Liver (tissue), 9 donors: Measurements from ENCODE around the gene SGK1. TPM values are rescaled to one million over a fixed set of nuclear protein-coding genes. Genes with fewer than 3 reads are reported as not detected.

Experiments used
- DNase-seq: peaks from one replicate; pipeline ENCODE4 v3.0.0-alpha.2; 2017; ENCODE audit warnings: low spot score
- H3K27ac ChIP-seq, 2 donors: one replicate each; pipeline ENCODE4 v1.7.0; 2013; ENCODE audit warnings: inconsistent platforms in 2 of 2, low read length in 2 of 2, control low read depth in 1 of 2, low read depth in 1 of 2, mild to moderate bottlenecking in 1 of 2
- H3K27me3 ChIP-seq, 4 donors: one replicate each; pipeline versions ENCODE4 v1.6.1 to v1.7.0; 2013; ENCODE audit warnings: low read length in 3 of 4, inconsistent platforms in 1 of 4, mild to moderate bottlenecking in 1 of 4, moderate library complexity in 1 of 4; ENCODE audit not compliant: control insufficient read depth in 4 of 4, insufficient read depth in 4 of 4
- H3K36me3 ChIP-seq, 4 donors: one replicate each; pipeline versions ENCODE4 v1.6.1 to v1.7.0; 2013; ENCODE audit warnings: low read length in 3 of 4, mild to moderate bottlenecking in 3 of 4, low read depth in 1 of 4, moderate library complexity in 1 of 4; ENCODE audit not compliant: control insufficient read depth in 4 of 4, insufficient read depth in 3 of 4
- H3K4me1 ChIP-seq, 4 donors: one replicate each; pipeline versions ENCODE4 v1.6.1 to v1.7.0; 2013; ENCODE audit warnings: low read length in 3 of 4, mild to moderate bottlenecking in 3 of 4, moderate library complexity in 1 of 4; ENCODE audit not compliant: control insufficient read depth in 4 of 4, insufficient read depth in 4 of 4
- H3K4me3 ChIP-seq, 3 donors: one replicate each; pipeline versions ENCODE4 v1.6.1 to v1.7.0; 2013; ENCODE audit warnings: low read length in 3 of 3, control low read depth in 1 of 3, low read depth in 1 of 3, mild to moderate bottlenecking in 1 of 3
- H3K9ac ChIP-seq, 2 donors: one replicate each; pipeline ENCODE4 v1.7.0; 2013; ENCODE audit warnings: low read length in 2 of 2, mild to moderate bottlenecking in 2 of 2, moderate library complexity in 2 of 2, control low read depth in 1 of 2, low read depth in 1 of 2
- H3K9me3 ChIP-seq, 4 donors: one replicate each; pipeline versions ENCODE4 v1.6.1 to v1.7.0; 2013; ENCODE audit warnings: low read length in 3 of 4; ENCODE audit not compliant: control insufficient read depth in 4 of 4
- EGR1 ChIP-seq, 2 donors: IDR thresholded peaks; 2 replicates each; pipeline ENCODE4 v1.6.1; 2016 to 2018; ENCODE audit warnings: antibody characterized with exemption in 2 of 2, low read depth in 2 of 2
- FOXA1 ChIP-seq: IDR thresholded peaks from 2 replicates; pipeline ENCODE4 v1.6.1; 2016; ENCODE audit warnings: antibody characterized with exemption
- GABPA ChIP-seq, 2 donors: IDR thresholded peaks in 1 of 2; conservative IDR thresholded peaks in 1 of 2; 2 replicates each; pipeline ENCODE4 v1.6.1; 2016; ENCODE audit warnings: antibody characterized with exemption in 2 of 2, mild to moderate bottlenecking in 1 of 2, moderate library complexity in 1 of 2
- HNF4A ChIP-seq, 2 donors: conservative IDR thresholded peaks; 2 replicates each; pipeline ENCODE4 v1.6.1; 2016; ENCODE audit warnings: antibody characterized with exemption in 2 of 2, mild to moderate bottlenecking in 2 of 2
- HNF4G ChIP-seq: IDR thresholded peaks from 2 replicates; pipeline ENCODE4 v1.6.1; 2016; ENCODE audit warnings: antibody characterized with exemption
- JUND ChIP-seq, 2 donors: IDR thresholded peaks; 2 replicates each; pipeline ENCODE4 v1.6.1; 2016; ENCODE audit warnings: antibody characterized with exemption in 2 of 2
- RAD21 ChIP-seq, 2 donors: IDR thresholded peaks; 2 replicates each; pipeline ENCODE4 v1.6.1; 2016; ENCODE audit warnings: antibody characterized with exemption in 2 of 2, mild to moderate bottlenecking in 2 of 2
- RXRA ChIP-seq, 2 donors: IDR thresholded peaks; 2 replicates each; pipeline ENCODE4 v1.6.1; 2017 to 2018; ENCODE audit warnings: antibody characterized with exemption in 2 of 2, mild to moderate bottlenecking in 1 of 2
- YY1 ChIP-seq: IDR thresholded peaks from 2 replicates; pipeline ENCODE4 v1.6.1; 2016; ENCODE audit warnings: antibody characterized with exemption, mild to moderate bottlenecking
- WGBS: extraction: QIAGEN DNeasy Blood & Tissue Kit; methylation state at CpG from one replicate; pipeline ENCODE4 v1.1.7; 2013; 5-methylcytosine and 5-hydroxymethylcytosine counted together
- polyA plus RNA-seq, 2 donors: library from polyadenylated mRNA; stranded (reverse) in 1 of 2; unstranded in 1 of 2; fragments of 200-250 nt in 1 of 2; fragments of >200 nt in 1 of 2; fragmentation: Nextera tagmentation in 1 of 2; extraction: Ambion mirVana in 1 of 2; gene quantifications; one replicate each; pipeline versions ENCODE4 v1.2.1 to v1.2.3, GENCODE V29; 2013 to 2015
- total RNA-seq, 2 donors: library from RNA; depleted of rRNA; stranded (reverse); fragments of >200 nt; gene quantifications; one replicate each; pipeline ENCODE4 v1.2.3, GENCODE V29; 2014
- TF ChIP-seq, protein P1 (sequence below): IDR thresholded peaks from 2 replicates; pipeline ENCODE4 v1.6.1; 2016; ENCODE audit warnings: antibody characterized with exemption
- TF ChIP-seq, protein P2 (sequence below): IDR thresholded peaks from 2 replicates; pipeline ENCODE4 v1.6.1; 2016; ENCODE audit warnings: antibody characterized with exemption, mild to moderate bottlenecking
- TF ChIP-seq, protein P3 (sequence below): IDR thresholded peaks from 2 replicates; pipeline ENCODE4 v1.6.1; 2016; ENCODE audit warnings: antibody characterized with exemption
- TF ChIP-seq, protein P4 (sequence below): fragments of 150-350 bp; IDR thresholded peaks from 2 replicates; pipeline ENCODE4 v1.5.1; 2017; ENCODE audit warnings: improper control_type of control experiment, low read depth, low read length; ENCODE audit not compliant: missing input control
- donor health status: healthy.
- donor health status: healthy.
- donor health status: healthy.
- donor health status: healthy.
- donor health status: healthy.

SGK1 gene
- total and polyA plus RNA-seq, 4 donors: 28.0 to 113 (median 35.4) TPM

DNA sequence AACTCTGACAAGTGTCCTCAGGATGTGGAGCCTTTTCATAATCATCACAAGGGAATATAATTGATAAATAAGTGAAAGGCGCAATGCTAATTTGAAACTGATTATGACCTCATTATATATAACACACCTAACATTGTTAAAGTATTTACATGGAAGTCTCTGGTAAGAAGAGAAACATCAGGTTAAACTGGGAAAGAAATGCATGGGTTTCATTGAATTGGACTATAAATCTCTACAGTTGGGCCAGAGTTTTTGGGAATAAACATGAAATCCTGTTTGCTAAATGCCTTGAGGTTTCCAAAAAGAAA is 1.0 kb upstream of the SGK1 start:
- H3K4me1 ChIP-seq: peaks cover 0 to 12% (median 7%) of the 10 kb centered on the region in 4 donors
- no peak overlapping the region for H3K9ac ChIP-seq
- 95% methylated on average over 1 of the region's 1 CpG for WGBS

DNA sequence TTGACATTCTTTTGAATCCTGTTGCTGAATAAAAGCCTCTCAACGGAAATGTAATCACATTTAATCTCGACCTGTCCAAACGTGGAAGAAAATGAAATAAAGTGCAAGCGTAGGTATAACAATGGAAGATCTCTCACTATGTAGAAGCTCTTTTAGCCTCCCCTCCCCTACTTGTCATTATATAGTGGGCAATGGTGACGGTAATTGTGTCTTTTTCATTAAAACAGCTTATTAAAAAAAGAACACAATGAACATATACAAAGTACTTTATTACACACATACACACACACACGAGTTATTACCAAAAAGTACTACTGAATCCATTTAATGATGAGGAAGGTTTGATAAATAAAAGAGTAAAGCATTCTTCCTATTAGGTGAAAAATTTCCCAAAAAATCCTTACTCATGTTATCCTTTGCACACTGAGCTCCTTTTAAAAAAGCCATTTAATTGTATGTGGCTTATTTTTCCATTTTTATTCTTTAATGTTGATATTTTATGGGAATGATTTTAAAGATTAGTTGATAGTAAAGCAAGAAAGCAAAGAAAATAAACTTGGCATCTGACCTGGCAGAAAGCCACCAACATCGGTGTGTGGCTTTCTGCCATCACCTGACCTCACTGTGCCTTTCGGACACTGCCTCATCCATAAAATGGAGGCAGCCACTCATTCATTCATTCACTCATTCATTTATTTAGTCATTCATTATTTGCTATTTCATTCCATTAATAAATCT is 493 bp upstream of the SGK1 start:
- Histone ChIP-seq H3K27ac (no peak overlapping the region), H3K4me3 (no peak overlapping the region), H3K36me3 (no peaks in the 10 kb centered on the region), H3K27me3 (no peaks in the 10 kb centered on the region), H3K4me1 (peaks cover 0 to 12% (median 7%) of the 10 kb centered on the region in 4 donors), H3K9me3 (no peaks in the 10 kb centered on the region), H3K9ac (no peak overlapping the region)
- no peak for DNase-seq
- TF ChIP-seq FOXA1 (no peak), EGR1 (IDR thresholded peaks at IDR 0.05; ENCODE audit: low read depth in 2 of 2) (no peak), HNF4G (no peak), JUND (IDR thresholded peaks at IDR 0.05) (no peak), RAD21 (IDR thresholded peaks at IDR 0.05) (no peak), RXRA (IDR thresholded peaks at IDR 0.05) (no peak), YY1 (no peak)
- TF ChIP-seq, protein P1, sequence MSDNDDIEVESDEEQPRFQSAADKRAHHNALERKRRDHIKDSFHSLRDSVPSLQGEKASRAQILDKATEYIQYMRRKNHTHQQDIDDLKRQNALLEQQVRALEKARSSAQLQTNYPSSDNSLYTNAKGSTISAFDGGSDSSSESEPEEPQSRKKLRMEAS: no peak
- TF ChIP-seq, protein P2, sequence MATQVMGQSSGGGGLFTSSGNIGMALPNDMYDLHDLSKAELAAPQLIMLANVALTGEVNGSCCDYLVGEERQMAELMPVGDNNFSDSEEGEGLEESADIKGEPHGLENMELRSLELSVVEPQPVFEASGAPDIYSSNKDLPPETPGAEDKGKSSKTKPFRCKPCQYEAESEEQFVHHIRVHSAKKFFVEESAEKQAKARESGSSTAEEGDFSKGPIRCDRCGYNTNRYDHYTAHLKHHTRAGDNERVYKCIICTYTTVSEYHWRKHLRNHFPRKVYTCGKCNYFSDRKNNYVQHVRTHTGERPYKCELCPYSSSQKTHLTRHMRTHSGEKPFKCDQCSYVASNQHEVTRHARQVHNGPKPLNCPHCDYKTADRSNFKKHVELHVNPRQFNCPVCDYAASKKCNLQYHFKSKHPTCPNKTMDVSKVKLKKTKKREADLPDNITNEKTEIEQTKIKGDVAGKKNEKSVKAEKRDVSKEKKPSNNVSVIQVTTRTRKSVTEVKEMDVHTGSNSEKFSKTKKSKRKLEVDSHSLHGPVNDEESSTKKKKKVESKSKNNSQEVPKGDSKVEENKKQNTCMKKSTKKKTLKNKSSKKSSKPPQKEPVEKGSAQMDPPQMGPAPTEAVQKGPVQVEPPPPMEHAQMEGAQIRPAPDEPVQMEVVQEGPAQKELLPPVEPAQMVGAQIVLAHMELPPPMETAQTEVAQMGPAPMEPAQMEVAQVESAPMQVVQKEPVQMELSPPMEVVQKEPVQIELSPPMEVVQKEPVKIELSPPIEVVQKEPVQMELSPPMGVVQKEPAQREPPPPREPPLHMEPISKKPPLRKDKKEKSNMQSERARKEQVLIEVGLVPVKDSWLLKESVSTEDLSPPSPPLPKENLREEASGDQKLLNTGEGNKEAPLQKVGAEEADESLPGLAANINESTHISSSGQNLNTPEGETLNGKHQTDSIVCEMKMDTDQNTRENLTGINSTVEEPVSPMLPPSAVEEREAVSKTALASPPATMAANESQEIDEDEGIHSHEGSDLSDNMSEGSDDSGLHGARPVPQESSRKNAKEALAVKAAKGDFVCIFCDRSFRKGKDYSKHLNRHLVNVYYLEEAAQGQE: no peak
- TF ChIP-seq, protein P3, sequence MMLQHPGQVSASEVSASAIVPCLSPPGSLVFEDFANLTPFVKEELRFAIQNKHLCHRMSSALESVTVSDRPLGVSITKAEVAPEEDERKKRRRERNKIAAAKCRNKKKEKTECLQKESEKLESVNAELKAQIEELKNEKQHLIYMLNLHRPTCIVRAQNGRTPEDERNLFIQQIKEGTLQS: no peak
- WGBS: 27% methylated on average over 8 of the region's 8 CpGs

More for the DNA sequence above, 1.0 kb upstream of the SGK1 start:
- Histone ChIP-seq H3K36me3 (no peaks in the 10 kb centered on the region), H3K9me3 (no peaks in the 10 kb centered on the region), H3K4me3 (no peak overlapping the region), H3K27me3 (no peaks in the 10 kb centered on the region), H3K27ac (no peak overlapping the region)
- DNase-seq: no peak
- TF ChIP-seq EGR1 (IDR thresholded peaks at IDR 0.05; ENCODE audit: low read depth in 2 of 2) (no peak), GABPA (IDR thresholded peaks at IDR 0.05 in 1 of 2, conservative IDR thresholded peaks at IDR 0.05 in 1 of 2) (no peak), HNF4A (conservative IDR thresholded peaks at IDR 0.05) (no peak)
- TF ChIP-seq, protein P4, sequence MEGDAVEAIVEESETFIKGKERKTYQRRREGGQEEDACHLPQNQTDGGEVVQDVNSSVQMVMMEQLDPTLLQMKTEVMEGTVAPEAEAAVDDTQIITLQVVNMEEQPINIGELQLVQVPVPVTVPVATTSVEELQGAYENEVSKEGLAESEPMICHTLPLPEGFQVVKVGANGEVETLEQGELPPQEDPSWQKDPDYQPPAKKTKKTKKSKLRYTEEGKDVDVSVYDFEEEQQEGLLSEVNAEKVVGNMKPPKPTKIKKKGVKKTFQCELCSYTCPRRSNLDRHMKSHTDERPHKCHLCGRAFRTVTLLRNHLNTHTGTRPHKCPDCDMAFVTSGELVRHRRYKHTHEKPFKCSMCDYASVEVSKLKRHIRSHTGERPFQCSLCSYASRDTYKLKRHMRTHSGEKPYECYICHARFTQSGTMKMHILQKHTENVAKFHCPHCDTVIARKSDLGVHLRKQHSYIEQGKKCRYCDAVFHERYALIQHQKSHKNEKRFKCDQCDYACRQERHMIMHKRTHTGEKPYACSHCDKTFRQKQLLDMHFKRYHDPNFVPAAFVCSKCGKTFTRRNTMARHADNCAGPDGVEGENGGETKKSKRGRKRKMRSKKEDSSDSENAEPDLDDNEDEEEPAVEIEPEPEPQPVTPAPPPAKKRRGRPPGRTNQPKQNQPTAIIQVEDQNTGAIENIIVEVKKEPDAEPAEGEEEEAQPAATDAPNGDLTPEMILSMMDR: no peak
- TF ChIP-seq, protein P1: no peak
- TF ChIP-seq, protein P2: no peak
